Measurements from ENCODE around the gene OR6C70.
"Not testable (repeated sequence)": the region's sequence is repeated elsewhere in the genome, so short reads cannot be mapped to it uniquely, and the experiment has no call there.

- not testable (repeated sequence) for TF ChIP-seq ZC3H10 (CRISPR knock-in tag; IDR thresholded peaks at IDR 0.05); PPARA (CRISPR knock-in tag; IDR thresholded peaks at IDR 0.05; ENCODE audit: borderline replicate concordance); BACH2 (CRISPR knock-in tag; IDR thresholded peaks at IDR 0.05; ENCODE audit: borderline replicate concordance); GLIS3 (CRISPR knock-in tag; IDR thresholded peaks at IDR 0.05); ARNTL (CRISPR knock-in tag; IDR thresholded peaks at IDR 0.05; ENCODE audit: borderline replicate concordance, low read depth); TSHZ2 (CRISPR knock-in tag; IDR thresholded peaks at IDR 0.05); OSR1 (CRISPR knock-in tag; IDR thresholded peaks at IDR 0.05); ZFP30 (CRISPR knock-in tag; IDR thresholded peaks at IDR 0.05); ZFP3 (CRISPR knock-in tag; IDR thresholded peaks at IDR 0.05); CREB5 (CRISPR knock-in tag; IDR thresholded peaks at IDR 0.05; ENCODE audit: low read depth)
Measured at GRCh38 chr12:55484284-55484683, 14.3 kb upstream of the OR6C70 start.

Data from SK-N-SH treated with all-trans-retinoic acid at 6 μM for 48 hours (cell line).